Lower leg skin (tissue), 4 donors: ENCODE data around the gene S100A7A. TPM values are rescaled to one million over a fixed set of nuclear protein-coding genes. Genes with fewer than 3 reads are reported as not detected.

Experiments
- DNase-seq, 2 donors: peaks; one replicate each; pipeline ENCODE4 v3.0.0-alpha.2; 2019; ENCODE audit warnings: low spot score in 2 of 2
- H3K4me3 ChIP-seq: fragments of 200-600 bp; sonication (generic); 2 replicates; pipeline ENCODE4 v1.5.1; 2017; ENCODE audit warnings: mild to moderate bottlenecking, low read depth; ENCODE audit not compliant: poor library complexity, severe bottlenecking
- CTCF ChIP-seq, 3 donors: fragments of 450-650 bp; IDR thresholded peaks; one replicate each; pipeline ENCODE4 v1.5.1; 2016; ENCODE audit warnings: antibody characterized with exemption in 3 of 3, mild to moderate bottlenecking in 3 of 3, moderate library complexity in 2 of 3
- POLR2A ChIP-seq, 2 donors: fragments of 450-650 bp; IDR thresholded peaks; one replicate each; pipeline ENCODE4 v1.6.1; 2016 to 2017; ENCODE audit warnings: antibody characterized with exemption in 2 of 2, mild to moderate bottlenecking in 1 of 2, moderate library complexity in 1 of 2
- WGBS, 2 donors: methylation state at CpG; one replicate each; pipeline ENCODE4 v1.1.5; 2018; 5-methylcytosine and 5-hydroxymethylcytosine counted together
- intact Hi-C: fragments of 100-400 bp; cut with DNase I; formaldehyde crosslinking; loops from one replicate; pipeline ENCODE4 v1.15.0; 2023; ENCODE audit warnings: low total_unique reads
- total RNA-seq, 4 donors: library from RNA; depleted of rRNA; stranded (reverse); fragments of >200 nt; gene quantifications; one replicate each; pipeline ENCODE4 v1.1.0, GENCODE V29; 2016

Gene S100A7A
- total RNA-seq, 4 donors from 2014 or later: not detected

GRCh38 chr1:153387001-153387400, 29.3 kb upstream of the S100A7A start:
- no peak for DNase-seq
- 81 to 92% methylated on average over 4 of the region's 4 CpGs for WGBS, 2 donors
- TF ChIP-seq POLR2A (IDR thresholded peaks at IDR 0.05) (no peak), CTCF (IDR thresholded peaks at IDR 0.05) (no peak)
- intact Hi-C loops: no loop called here
- H3K4me3 ChIP-seq: no peak overlapping the region

- no peak for DNase-seq
- intact Hi-C loops: no loop called here
- WGBS, 2 donors: 82 to 87% methylated on average over 4 of the region's 4 CpGs
- TF ChIP-seq CTCF (IDR thresholded peaks at IDR 0.05): no peak
- TF ChIP-seq POLR2A (IDR thresholded peaks at IDR 0.05): no peak
- no peak overlapping the region for H3K4me3 ChIP-seq
Observed at GRCh38 chr1:153387785-153388184, 28.5 kb upstream of the S100A7A start.

- TF ChIP-seq POLR2A (IDR thresholded peaks at IDR 0.05) (no peak), CTCF (IDR thresholded peaks at IDR 0.05) (no peak)
- 74 to 92% methylated on average over 1 of the region's 1 CpG for WGBS, 2 donors
- no peak overlapping the region for H3K4me3 ChIP-seq
- intact Hi-C loops: no loop called here
- no peak for DNase-seq
Observed at GRCh38 chr1:153389401-153389800, 26.9 kb upstream of the S100A7A start.

- no peak overlapping the region for H3K4me3 ChIP-seq
- intact Hi-C loops: no loop called here
- WGBS, 2 donors: 65 to 69% methylated on average over 17 of the region's 17 CpGs
- DNase-seq: no peak
- TF ChIP-seq POLR2A (IDR thresholded peaks at IDR 0.05): no peak
- no peak for TF ChIP-seq CTCF (IDR thresholded peaks at IDR 0.05)
Observed at GRCh38 chr1:153389973-153390879, 26.1 kb upstream of the S100A7A start.

- WGBS, 2 donors: 43 to 56% methylated on average over 7 of the region's 7 CpGs
- H3K4me3 ChIP-seq: no peak within 1 kb of the TSS
- DNase-seq: peak; percentile 63 to 93
Observed at GRCh38 chr1:153390938-153391710, 25.2 kb upstream of the S100A7A start, which contains the start of gene S100A8. Gene S100A8, minus strand, starts transcription at chr1:153391073. Its CDS starts 538 bp downstream, at chr1:153390535.

More at GRCh38 chr1:153390938-153391710, 25.2 kb upstream of the S100A7A start, which contains the start of gene S100A8:
- TF ChIP-seq CTCF (IDR thresholded peaks at IDR 0.05) (no peak), POLR2A (IDR thresholded peaks at IDR 0.05) (no peak)
- intact Hi-C loops: no loop called here
